Chondrocyte (in vitro differentiated cells): ENCODE data around the gene FOS. TPM values are rescaled to one million over a fixed set of nuclear protein-coding genes. Genes with fewer than 3 reads are reported as not detected.
A peak's percentile ranks its signal among the peaks of the same experiment; 100 is the strongest.

Experiments used
- DNase-seq: peaks from one replicate; pipeline ENCODE4 v3.0.0; 2021; ENCODE audit warnings: mixed read lengths, low spot score
- H3K27ac Mint-ChIP-seq: one replicate; pipeline ENCODE4 v1.8.0; 2021; ENCODE audit warnings: mild to moderate bottlenecking, moderate library complexity, mixed read lengths; ENCODE audit not compliant: unreplicated experiment
- H3K27me3 Mint-ChIP-seq: 2 replicates; pipeline ENCODE4 v1.8.0; 2021; ENCODE audit warnings: low read depth, mixed read lengths
- H3K36me3 Mint-ChIP-seq: 2 replicates; pipeline ENCODE4 v1.8.0; 2021; ENCODE audit warnings: low read depth, mixed read lengths
- H3K4me1 Mint-ChIP-seq: 2 replicates; pipeline ENCODE4 v1.8.0; 2021; ENCODE audit warnings: low read depth, mild to moderate bottlenecking, mixed read lengths
- H3K4me3 Mint-ChIP-seq: one replicate; pipeline ENCODE4 v1.8.0; 2021; ENCODE audit warnings: mild to moderate bottlenecking, moderate library complexity, mixed read lengths; ENCODE audit not compliant: unreplicated experiment
- H3K9me3 Mint-ChIP-seq: 2 replicates; pipeline ENCODE4 v1.8.0; 2021; ENCODE audit warnings: low read depth, mixed read lengths
- total RNA-seq: library from RNA; stranded (reverse); gene quantifications from 3 replicates; pipeline ENCODE4 v1.2.1, GENCODE V29; 2021
- TF ChIP-seq, protein P1 (sequence below): fragments of 200-600 bp; sonication (generic); IDR thresholded peaks from 2 replicates; pipeline ENCODE4 v1.5.0; 2021; ENCODE audit warnings: antibody characterized with exemption, mild to moderate bottlenecking, moderate library complexity

Gene FOS
- total RNA-seq, 1 donor from 2014 or later = 152 TPM

DNA sequence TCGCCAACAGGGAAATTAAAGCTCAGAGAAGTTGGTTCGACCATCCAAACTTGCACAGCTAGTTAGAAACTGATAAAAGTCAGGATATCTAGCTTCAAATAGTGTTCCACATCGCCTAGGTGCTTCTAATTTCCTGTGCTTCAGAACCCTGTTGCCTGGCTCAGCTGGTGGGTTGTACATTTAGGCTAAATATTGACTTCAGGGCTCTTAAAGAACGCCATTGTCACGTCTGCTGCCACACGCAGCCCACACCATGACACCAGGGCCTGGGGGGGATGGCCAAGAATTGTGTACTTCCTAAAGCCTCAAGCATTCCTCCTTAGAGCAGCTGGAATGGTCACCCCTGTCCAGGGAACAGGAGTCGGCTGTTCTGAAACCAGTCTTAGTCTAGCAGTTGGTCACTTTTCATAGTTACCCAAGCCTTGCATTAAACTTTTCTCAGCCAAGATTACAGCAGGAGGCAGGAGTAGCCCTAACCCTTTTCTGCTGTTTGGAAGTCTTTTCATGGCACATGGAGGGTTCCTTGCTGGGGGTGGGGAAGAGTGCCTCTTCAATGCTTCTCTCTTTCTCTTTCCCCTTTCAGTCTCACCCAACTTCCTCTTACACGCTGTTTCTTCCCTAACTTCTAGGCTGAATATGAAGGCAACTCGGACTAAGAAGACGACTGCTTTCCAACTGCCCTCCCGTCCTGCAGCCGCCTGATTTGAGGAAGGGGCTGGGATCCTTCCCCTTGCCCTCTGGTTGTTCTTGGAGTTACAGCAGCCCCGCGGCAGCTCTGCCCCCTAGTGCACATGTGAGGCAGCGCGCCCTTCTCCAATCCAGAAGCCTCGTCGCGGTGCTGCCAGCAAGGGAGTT lies 17.1 kb downstream of the FOS start:
- DNase-seq = no peak
- Mint-ChIP-seq H3K36me3 (no peaks in the 10 kb centered on the region), H3K4me3 (peak overlapping the region; percentile 91), H3K4me1 (peaks cover 31% of the 10 kb centered on the region), H3K27me3 (no peaks in the 10 kb centered on the region), H3K27ac (peak overlapping the region; percentile 99), H3K9me3 (no peaks in the 10 kb centered on the region)
- TF ChIP-seq, protein P1, sequence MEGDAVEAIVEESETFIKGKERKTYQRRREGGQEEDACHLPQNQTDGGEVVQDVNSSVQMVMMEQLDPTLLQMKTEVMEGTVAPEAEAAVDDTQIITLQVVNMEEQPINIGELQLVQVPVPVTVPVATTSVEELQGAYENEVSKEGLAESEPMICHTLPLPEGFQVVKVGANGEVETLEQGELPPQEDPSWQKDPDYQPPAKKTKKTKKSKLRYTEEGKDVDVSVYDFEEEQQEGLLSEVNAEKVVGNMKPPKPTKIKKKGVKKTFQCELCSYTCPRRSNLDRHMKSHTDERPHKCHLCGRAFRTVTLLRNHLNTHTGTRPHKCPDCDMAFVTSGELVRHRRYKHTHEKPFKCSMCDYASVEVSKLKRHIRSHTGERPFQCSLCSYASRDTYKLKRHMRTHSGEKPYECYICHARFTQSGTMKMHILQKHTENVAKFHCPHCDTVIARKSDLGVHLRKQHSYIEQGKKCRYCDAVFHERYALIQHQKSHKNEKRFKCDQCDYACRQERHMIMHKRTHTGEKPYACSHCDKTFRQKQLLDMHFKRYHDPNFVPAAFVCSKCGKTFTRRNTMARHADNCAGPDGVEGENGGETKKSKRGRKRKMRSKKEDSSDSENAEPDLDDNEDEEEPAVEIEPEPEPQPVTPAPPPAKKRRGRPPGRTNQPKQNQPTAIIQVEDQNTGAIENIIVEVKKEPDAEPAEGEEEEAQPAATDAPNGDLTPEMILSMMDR = peak; percentile 99

DNA sequence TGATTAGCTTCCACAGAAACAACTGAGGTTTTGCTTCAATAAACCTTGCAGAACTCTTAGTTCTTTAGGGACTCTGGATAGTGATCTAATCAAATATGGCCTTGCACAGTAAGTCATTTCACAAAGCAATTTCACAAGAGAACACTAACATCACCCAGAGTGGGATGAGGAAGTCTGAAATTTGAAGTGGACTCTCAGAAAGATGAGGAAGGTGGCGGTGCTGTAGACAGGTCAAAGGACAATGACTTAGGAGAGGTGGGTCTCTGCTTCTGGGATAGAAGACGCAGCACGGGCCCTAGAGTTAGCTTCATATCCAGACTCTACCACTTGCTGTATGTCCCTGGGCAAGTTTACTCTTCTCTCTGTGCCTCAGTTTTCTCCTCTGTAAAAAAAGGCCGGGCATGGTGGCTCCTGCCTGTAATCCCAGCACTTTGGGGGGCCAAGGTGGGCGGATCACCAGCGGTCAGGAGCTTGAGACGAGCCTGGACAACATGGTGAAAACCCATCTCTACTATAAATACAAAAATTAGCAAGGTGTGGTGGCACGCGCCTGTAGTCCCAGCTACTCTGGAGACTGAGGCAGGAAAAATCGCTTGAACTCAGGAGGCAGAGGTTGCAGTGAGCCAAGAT lies 18.9 kb downstream of the FOS start:
- Mint-ChIP-seq H3K27ac (no peak overlapping the region), H3K36me3 (no peaks in the 10 kb centered on the region), H3K4me1 (peaks cover 31% of the 10 kb centered on the region), H3K27me3 (no peaks in the 10 kb centered on the region), H3K4me3 (no peak overlapping the region), H3K9me3 (no peaks in the 10 kb centered on the region)
- DNase-seq = no peak
- TF ChIP-seq, protein P1 = no peak

DNA sequence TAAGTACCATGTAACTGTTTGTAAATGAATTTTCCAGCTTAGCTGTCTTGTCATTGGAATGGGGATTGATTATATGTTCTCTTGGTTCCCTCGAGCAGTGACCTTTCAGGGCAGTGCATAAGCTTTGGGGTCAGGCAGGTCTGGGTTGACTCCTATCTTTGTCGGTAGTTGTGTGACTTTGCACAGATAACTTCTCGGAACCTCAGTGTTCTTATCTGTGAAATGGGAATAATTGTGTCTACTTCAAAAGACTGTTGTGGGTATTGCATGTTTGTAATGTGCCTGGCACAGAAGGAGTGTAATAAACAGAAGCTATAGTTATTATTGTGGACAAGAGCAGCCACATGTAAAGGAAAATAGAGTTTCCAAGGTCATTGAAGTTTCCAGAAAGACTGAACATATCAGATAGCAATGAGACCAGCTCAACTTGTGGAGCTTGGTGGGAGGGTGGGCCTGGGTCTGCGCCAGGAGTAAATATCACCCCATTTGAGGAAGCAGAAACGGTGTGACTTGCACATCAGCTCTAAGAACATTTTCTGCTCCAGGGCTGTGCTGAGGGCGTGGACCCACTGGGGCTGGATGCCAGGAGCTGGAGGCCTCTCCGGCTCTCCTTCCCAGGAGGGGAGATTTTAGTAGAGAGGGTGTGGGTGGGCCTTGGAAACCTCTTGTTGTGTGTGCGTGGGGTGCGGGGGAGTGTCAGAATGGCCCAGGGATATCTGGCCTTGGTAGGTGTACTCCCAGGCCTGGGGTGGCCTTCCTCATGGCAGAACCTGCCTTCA lies 19.7 kb downstream of the FOS start:
- DNase-seq = no peak
- TF ChIP-seq, protein P1 = no peak
- no peaks in the 10 kb centered on the region for H3K9me3 Mint-ChIP-seq
- H3K4me1 Mint-ChIP-seq = peaks cover 30% of the 10 kb centered on the region
- no peaks in the 10 kb centered on the region for H3K27me3 Mint-ChIP-seq
- H3K27ac Mint-ChIP-seq = peak overlapping the region; percentile 71
- H3K4me3 Mint-ChIP-seq = no peak overlapping the region
- no peaks in the 10 kb centered on the region for H3K36me3 Mint-ChIP-seq

DNA sequence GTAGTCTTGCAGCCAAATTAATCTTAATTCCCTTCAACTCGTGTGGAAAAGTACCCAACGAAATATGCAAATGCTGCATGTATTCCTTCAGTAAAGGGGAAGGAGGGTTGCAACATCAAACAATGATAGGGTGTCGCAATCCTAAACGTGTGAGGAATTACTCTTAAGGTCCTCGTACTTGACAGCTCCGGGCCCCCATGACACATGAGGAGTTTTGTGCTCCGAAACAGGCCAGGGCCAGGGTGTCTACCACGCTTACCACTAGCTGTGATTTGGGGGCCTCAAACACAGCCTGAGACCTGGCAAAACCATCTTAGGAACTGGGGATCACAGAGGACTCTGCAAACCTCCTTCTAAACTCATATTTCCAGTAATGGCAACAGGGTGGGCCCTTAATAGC lies 20.4 kb downstream of the FOS start:
- H3K36me3 Mint-ChIP-seq = no peaks in the 10 kb centered on the region
- TF ChIP-seq, protein P1 = no peak
- H3K4me3 Mint-ChIP-seq = no peak overlapping the region
- peaks cover 32% of the 10 kb centered on the region for H3K4me1 Mint-ChIP-seq
- no peak for DNase-seq
- H3K27me3 Mint-ChIP-seq = no peaks in the 10 kb centered on the region
- H3K27ac Mint-ChIP-seq = no peak overlapping the region
- H3K9me3 Mint-ChIP-seq = no peaks in the 10 kb centered on the region

DNA sequence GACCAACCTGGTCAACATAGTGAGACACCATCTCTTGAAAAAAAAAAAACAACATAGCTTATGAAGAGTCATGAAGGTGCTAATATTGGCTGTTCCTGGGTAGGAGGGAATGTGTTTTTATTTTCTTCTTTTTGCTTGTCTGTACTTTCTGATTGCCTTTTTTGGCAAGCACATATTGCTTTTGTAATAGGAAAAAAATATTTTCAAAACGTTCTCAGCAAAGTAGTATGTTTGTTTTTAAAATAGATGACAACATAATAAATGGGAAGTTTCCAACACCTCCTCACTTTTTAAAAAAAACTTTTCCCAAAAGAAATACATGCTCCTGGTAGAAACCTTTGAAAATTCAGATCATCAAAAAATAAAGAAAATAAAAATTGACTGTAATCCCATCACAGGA lies 20.9 kb downstream of the FOS start:
- DNase-seq = no peak
- TF ChIP-seq, protein P1 = no peak
- Mint-ChIP-seq H3K4me1 (peaks cover 30% of the 10 kb centered on the region), H3K36me3 (no peaks in the 10 kb centered on the region), H3K4me3 (no peak overlapping the region), H3K27me3 (no peaks in the 10 kb centered on the region), H3K27ac (no peak overlapping the region), H3K9me3 (no peaks in the 10 kb centered on the region)
